Suprapubic skin (tissue), 4 donors: ENCODE data around the gene ELMO1.

Experiments used
- EP300 ChIP-seq: sonication (generic); formaldehyde crosslinking; IDR thresholded peaks from one replicate; pipeline ENCODE4 v1.6.1; 2017; ENCODE audit warnings: antibody characterized with exemption
- POLR2A ChIP-seq, 2 donors: fragments of 450-650 bp; IDR thresholded peaks; one replicate each; pipeline ENCODE4 v1.6.1; 2017; ENCODE audit warnings: antibody characterized with exemption in 2 of 2, mild to moderate bottlenecking in 2 of 2, moderate library complexity in 2 of 2
- POLR2AphosphoS5 ChIP-seq, 3 donors: sonication (generic); formaldehyde crosslinking; IDR thresholded peaks; one replicate each; pipeline ENCODE4 v1.6.1; 2017; ENCODE audit warnings: antibody characterized with exemption in 3 of 3
- TF ChIP-seq, protein P1 (sequence below), 2 donors: fragments of 200-600 bp in 1 of 2; fragments of 450-650 bp in 1 of 2; sonication (generic) in 1 of 2; IDR thresholded peaks; one replicate each; pipeline ENCODE4 v1.5.1; 2016 to 2019; ENCODE audit warnings: antibody characterized with exemption in 2 of 2, mild to moderate bottlenecking in 1 of 2, moderate library complexity in 1 of 2

DNA sequence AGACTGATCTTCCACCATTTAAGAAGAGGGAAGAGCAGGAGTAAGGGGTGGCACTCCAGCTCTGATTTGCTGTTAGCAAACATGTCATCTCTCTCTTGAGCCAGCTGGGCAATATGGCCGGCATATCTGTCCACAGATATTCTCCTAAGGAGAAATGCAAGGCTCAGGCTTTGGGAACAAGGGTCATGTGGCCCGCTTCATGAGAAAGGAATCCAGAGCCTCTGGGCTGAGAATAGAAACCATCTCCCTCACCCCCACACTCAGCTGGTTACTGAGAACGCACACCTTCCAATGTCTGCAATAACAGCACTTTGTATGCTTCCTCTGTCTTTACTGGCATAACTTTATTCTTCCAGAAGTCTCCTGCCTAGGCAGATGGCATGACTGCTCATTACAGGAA lies 171.2 kb downstream of the ELMO1 start:
- TF ChIP-seq, protein P1, sequence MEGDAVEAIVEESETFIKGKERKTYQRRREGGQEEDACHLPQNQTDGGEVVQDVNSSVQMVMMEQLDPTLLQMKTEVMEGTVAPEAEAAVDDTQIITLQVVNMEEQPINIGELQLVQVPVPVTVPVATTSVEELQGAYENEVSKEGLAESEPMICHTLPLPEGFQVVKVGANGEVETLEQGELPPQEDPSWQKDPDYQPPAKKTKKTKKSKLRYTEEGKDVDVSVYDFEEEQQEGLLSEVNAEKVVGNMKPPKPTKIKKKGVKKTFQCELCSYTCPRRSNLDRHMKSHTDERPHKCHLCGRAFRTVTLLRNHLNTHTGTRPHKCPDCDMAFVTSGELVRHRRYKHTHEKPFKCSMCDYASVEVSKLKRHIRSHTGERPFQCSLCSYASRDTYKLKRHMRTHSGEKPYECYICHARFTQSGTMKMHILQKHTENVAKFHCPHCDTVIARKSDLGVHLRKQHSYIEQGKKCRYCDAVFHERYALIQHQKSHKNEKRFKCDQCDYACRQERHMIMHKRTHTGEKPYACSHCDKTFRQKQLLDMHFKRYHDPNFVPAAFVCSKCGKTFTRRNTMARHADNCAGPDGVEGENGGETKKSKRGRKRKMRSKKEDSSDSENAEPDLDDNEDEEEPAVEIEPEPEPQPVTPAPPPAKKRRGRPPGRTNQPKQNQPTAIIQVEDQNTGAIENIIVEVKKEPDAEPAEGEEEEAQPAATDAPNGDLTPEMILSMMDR (IDR thresholded peaks at IDR 0.05) = no peak
- TF ChIP-seq POLR2A (IDR thresholded peaks at IDR 0.05) (no peak), POLR2AphosphoS5 (IDR thresholded peaks at IDR 0.05) (no peak), EP300 (no peak)
